Left renal pelvis (tissue), 4 donors: Measurements from ENCODE around the gene POLE4. TPM values are rescaled to one million over a fixed set of nuclear protein-coding genes. Genes with fewer than 3 reads are reported as not detected.

Experiments used
- DNase-seq, 4 donors: peaks; one replicate each; pipeline ENCODE4 v3.0.0-alpha.2; 2013; ENCODE audit warnings: low read depth in 4 of 4, low spot score in 3 of 4
- polyA plus RNA-seq, 4 donors: library from polyadenylated mRNA; unstranded; fragments of 120-200 nt; gene quantifications; one replicate each; pipeline ENCODE4 v1.2.1, GENCODE V29; 2013; ENCODE audit not compliant: insufficient read length in 4 of 4

POLE4 gene
- polyA plus RNA-seq, 4 donors = 39.3 to 46.6 (median 44.2) TPM

DNA sequence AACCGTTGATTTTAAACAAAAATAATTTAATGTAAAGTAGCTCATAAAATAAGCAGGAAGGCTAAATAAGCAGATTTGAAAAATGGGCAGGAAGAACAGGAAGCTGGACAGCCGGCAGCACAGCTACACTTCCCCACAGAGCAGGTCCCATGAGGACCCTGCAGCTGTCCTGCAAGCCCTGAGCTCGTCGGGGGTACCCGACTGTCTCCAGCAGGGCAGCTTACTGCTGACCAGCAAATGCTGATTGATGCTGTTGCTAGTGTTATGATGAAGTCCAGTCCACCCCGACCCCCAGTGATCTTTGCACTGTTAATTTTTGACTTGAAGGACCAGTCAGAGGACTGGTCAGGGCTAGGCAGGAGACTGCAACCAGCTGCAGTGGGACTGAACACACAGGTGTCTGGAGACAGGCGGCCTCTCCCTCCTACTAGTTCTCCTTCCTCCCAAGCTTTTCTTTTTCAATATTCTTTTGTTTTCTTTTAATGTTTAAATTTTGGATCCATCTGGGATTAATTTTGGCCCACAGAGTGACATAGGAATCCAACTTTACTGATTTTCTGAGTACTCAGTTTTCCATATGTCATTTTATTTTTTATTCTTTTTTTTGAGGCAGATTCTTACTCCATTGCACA lies 27.7 kb downstream of the POLE4 start:
- DNase-seq = peak in 2 of 4 donors; percentile 2 to 8

GRCh38 chr2:74991977-74992376 lies 33.5 kb downstream of the POLE4 start:
- peak; percentile 0 to 34 (median 18) for DNase-seq

- DNase-seq = no peak
Measured at GRCh38 chr2:74999468-74999867, 41.0 kb downstream of the POLE4 start.

DNA sequence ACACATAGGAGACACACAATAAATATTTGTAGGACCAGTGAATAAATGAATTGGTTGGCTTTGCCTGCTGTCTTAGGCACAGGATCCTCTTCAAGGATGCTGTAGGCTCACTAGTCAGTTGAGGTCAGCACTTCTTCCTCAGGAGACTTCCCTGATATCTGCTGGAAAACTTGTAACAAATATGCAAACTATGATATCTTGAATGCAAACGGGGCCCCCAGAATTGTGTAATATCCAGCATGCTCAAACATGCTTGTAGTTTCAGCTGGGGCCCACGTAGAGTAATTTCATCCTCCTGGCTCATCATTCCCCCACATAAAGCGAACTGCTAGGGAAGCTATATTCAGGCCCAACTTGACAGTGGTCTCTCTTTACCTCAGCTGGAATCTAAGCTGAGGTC lies 43.6 kb downstream of the POLE4 start:
- DNase-seq = no peak

GRCh38 chr2:75003276-75003675 lies 44.8 kb downstream of the POLE4 start:
- no peak for DNase-seq

DNA sequence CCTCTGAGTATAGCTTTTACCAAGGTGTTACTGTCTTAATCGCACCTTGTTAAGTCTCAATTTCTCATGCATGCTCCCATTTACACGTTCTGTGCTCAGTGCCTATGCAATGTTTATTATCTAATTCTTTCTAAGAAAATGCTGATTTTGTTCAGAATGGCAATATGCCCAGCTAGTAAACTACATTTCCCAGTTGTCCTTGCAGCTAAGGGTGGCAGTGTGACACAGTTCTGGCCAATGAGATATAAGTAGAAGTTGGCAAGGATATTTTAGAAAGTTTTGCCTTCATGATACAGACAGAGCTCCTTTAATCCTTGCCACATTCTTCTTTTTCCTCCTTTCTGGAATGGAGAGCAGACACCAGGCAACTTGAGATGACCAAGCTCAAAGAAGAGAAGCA lies 45.3 kb downstream of the POLE4 start:
- no peak for DNase-seq

GRCh38 chr2:75006041-75006440 lies 47.6 kb downstream of the POLE4 start:
- DNase-seq = no peak

- DNase-seq = no peak
Measured at GRCh38 chr2:75007061-75007460, 48.6 kb downstream of the POLE4 start.

DNA sequence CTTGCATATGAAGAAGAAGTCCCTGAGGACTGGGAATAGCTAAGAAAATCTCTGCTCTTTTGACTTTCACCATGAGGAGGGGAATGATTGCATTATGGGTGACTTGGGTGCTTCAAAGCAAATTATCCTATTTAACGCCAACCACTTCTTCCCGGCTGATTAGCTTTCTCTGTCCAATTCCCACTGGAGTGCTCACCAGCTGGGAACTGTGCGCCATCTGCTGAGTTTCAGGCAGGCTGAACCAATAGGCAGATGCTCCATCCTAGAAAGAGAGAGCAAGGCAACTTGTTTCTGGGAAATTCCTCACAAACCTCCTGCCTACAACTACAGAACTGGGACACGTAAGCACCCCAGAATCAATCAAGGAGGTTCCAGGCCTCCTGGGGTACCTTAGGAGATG lies 49.4 kb downstream of the POLE4 start:
- no peak for DNase-seq

DNA sequence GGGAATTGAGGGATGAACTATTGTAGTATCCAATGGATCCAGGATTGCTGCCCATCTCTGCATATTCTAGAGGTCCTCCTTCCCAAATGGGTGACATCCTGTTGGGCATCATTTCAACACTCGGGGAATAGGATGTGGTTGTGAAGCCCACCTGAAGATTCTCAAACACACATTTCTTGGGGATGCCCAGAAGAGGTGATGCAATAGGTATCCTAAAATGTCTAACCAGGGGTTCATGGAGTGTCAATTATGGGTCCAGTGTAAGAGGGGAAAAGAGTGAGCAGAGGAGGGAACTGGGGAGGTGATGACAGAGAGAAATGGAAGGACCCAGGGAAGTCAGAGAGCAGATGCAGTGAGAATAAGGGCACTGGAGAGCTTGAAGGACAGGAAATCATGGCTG lies 52.1 kb downstream of the POLE4 start:
- no peak for DNase-seq

DNA sequence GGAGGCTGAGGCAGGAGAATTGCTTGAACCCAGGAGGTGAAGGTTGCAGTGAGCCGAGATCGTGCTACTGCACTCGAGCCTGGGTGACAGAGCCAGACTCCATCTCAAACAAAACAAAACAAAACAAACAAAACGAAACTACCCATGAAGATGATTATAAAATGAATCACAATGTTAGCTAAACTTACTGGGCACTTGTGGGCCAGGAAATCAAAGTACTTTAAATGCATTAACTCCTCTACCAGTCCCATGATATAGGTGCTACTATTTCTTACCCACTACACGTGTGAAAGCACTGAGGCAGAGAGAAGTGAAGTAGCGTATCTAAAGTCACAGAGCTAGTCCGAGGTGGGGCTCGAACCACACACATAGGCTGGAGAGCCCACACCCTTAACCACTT lies 53.6 kb downstream of the POLE4 start:
- no peak for DNase-seq

GRCh38 chr2:75018162-75018561 lies 59.7 kb downstream of the POLE4 start:
- DNase-seq = no peak

Other genes starting within 250 kb of the POLE4 start
- gene HK2, start 124.5 kb upstream of the POLE4 start, polyA plus RNA-seq = 10 to 100 TPM in 3 of 4 donors, 1 to 10 TPM in 1; 4.0 to 14.7 (median 10.3) TPM
- gene TACR1, start 240.9 kb downstream of the POLE4 start, polyA plus RNA-seq = 1 to 10 TPM in 3 of 4 donors, under 1 TPM in 1; 0.42 to 1.6 (median 1.4) TPM